NCI-H1105 treated with DMSO at 0.1 percent for 48 hours (cell line): ENCODE measurements around the gene MARK3.
"Not testable (repeated sequence)": the region's sequence is repeated elsewhere in the genome, so short reads cannot be mapped to it uniquely, and the experiment has no call there.

Experiments used
- DNase-seq: peaks from one replicate; lab custom pipeline; 2025; lab: John Stamatoyannopoulos, UW

The MARK3 gene

DNA sequence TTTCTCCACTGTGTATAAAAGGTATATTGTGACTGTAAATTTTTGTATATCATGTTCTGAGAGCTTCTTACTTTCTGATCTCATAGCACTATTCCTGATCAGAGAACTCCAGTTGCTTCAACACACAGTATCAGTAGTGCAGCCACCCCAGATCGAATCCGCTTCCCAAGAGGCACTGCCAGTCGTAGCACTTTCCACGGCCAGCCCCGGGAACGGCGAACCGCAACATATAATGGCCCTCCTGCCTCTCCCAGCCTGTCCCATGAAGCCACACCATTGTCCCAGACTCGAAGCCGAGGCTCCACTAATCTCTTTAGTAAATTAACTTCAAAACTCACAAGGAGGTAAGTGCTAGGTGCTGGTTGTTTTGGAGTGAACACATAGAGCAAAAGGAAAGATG lies 106.5 kb downstream of the MARK3 start:
- no peak for DNase-seq

DNA sequence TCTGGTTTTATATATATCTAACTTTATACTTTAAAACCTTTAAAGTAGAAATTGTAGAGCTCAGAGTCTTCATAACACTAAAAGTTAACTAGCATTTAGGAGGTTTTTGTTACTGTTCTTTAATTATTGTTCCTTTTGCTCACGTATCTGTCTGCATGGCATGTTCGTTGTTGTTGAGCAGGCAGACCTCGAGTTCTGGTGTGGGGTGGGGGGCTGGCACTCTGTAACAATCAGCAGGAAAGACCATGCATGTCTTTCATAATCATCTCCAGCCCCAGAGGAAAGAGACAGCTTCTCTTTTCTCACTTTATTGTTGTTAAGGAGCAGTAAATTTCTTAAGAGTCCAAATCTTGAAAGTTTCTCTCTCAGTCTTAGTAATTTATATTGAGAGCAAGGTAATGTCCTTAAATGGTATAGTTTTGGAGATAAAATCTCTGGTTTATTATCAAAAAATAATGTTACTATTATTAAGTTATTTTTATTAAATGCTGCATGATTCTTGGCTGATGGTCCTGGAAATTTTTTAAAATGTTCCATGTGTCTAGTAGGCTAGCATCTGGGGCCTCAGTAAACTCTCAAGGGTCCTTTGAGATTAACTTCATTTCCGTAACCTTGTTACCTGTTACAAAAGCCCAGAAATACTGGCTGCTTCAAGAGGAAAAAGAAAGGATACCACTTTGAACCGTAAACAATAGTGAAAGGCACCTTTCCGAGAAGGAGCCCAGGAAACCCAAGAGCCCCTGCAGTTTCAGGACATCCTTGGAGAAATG lies 107.1 kb downstream of the MARK3 start:
- no peak for DNase-seq

DNA sequence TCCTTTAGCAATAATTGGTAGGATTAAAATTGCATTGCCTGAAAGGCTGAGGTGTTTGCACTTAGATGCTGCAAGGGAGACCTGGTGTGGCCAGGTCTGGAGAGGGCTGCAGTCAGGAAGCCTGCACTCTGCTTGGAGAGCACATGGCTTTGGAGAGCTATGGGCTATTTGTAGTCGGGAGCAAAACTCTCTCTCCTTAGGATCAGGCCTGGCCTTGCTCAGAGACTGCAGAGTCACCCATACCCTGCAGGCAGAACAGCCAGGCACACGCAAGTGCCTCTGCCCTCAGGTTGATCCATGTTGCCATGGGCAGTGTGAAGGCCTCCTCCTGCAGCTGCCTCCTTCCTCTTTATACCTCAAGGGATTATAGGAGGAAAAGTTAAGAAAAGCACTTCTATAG lies 110.6 kb downstream of the MARK3 start:
- DNase-seq = no peak

DNA sequence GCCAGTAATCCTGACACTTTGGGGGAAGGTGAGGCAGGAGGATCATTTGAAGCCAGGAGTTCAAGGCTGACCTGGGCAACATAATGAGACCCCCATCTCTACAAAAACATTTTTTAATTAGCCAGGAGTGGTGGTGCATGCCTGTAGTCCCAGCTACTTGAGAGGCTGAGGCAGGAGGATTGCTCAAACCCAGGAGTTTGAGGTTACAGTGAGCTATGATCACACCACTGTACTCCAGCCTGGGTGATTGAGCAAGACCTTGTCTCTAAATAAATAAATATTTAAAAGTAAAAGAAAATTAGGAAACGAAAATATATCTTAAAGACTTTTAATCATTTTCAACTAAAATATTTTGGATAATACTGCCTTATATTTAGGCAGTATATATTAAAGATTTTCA lies 111.6 kb downstream of the MARK3 start:
- DNase-seq = no peak

DNA sequence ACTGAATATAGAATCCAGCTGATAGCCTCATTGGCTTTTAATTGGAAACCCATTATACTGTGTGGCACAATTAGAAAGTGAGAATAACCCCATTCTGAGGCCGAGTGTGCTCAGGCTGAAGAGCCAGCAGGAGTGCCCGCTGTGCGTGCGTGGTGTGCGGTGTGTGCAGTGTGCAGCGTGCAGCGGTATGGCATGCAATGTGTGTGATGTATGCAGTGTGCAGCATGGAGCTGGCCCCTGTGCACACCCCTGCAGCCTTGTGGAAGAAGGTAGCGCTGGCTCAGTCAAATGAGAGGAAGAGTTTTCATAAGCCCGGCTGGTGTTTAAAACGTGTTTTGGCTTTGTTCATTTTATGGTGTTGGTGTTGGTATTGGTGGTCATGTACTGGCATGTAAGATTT lies 114.5 kb downstream of the MARK3 start:
- DNase-seq = no peak

DNA sequence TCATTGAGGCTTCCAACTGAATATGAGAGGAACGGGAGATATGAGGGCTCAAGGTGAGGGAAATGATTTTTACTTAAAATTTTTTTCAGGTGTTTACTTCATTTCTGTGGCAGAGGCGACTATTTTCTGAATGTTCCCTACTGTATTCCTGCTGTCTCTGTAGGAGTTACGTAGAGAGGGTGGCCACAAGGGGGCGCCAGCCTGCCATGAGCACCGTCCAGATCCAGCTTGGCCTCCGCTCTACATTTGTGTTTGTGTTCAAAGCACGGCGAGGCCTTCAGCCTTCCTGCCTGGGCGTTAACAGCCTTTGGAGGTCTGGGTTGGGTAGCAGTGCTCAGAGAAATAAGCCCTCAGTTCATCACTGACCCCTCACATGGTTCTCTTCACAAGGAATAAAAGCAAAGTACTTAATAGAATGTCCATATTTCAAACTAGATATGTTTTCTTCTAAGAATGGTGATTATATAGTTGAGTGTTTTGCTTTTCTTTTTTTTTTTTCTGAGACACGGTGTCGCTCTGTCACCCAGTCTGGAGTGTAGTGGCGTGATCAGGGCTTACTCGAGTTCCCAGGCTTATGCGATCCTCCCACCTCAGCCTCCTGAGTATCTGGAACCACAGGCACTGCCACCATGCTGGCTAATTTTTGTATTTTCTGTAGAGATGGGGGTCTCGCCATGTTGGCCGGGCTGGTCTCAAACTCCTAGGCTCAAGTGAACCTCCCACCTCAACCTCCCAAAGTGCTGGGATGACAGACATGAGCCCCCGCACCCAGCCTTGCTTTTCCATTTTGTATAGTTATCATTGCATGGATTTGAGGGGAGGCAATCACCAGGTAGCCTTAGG lies 115.2 kb downstream of the MARK3 start:
- DNase-seq = peak; percentile 83

DNA sequence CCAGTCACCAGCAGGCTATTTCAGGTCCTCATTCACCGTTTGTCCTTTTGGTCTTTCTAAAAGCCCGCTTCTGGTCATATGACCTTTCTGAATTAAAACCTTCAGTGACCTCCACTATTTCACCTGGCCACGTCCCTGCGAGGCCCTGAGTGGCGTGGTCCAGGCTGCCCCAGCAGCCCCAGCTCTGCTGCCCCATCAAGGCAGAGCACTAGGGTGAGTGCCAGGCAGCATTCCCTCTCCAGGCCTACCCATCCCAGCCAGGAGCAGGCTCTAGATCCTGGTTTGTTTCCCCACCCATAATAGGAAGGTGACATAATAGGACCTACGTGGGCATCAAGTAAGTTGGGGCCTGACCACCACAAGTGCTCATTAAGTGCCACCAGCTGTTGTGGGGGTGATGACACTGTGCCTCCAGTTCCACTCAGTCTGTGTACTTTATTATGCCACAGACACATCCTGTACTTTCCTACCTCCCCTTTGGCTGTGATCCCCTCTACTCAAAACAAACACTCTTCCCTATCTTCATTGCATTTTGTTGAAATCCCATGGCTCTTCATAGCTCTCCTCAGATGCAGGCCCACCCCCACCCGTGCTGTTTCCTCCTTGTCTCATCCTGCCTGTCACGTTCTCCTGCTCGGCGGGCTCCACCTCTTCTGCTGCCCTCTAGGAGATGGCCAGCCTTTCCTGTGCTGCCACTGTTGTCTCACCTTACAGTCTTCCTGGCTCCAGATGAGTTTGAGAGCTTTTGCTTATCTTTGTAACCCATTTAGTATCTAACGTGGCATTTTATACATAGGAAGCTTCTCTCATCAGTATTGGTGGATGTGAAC lies 116.0 kb downstream of the MARK3 start:
- DNase-seq = no peak

DNA sequence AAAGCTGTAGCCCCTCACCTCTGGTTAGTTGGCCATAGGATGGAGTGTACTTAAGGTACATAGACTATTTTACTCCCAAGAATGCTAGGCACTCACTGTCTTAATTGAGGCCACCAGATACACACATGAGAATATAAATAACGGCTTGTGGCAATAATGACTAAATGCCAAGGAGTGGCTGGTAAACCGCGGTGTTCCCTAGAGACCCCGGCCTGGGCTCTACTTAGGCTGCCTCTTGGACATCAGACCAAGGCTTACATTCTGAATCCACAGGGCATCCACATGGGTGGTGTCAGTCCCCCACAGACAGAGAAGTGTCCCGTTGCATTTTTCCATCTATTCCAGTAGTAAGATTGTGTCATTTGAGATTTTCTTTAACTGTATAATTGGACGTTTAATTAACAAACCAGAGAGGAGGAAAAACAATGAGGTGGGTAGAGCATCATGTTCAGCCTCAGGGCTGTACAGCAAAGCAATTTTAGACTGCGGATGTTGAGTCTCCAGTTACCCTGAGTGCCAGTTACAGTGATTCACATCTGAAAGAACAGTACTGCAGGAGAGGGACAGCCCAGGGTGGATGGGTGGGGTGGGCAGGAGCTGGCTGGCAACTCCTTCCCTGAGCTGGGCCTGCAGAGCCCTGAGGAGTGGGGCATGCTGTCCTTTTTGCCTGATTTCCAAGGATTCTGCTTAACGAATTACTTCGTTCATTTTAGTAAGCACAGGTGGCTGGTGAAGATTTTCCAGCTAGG lies 116.9 kb downstream of the MARK3 start:
- DNase-seq = no peak

DNA sequence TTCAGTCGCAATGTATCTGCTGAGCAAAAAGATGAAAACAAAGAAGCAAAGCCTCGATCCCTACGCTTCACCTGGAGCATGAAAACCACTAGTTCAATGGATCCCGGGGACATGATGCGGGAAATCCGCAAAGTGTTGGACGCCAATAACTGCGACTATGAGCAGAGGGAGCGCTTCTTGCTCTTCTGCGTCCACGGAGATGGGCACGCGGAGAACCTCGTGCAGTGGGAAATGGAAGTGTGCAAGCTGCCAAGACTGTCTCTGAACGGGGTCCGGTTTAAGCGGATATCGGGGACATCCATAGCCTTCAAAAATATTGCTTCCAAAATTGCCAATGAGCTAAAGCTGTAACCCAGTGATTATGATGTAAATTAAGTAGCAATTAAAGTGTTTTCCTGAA lies 117.7 kb downstream of the MARK3 start:
- no peak for DNase-seq

DNA sequence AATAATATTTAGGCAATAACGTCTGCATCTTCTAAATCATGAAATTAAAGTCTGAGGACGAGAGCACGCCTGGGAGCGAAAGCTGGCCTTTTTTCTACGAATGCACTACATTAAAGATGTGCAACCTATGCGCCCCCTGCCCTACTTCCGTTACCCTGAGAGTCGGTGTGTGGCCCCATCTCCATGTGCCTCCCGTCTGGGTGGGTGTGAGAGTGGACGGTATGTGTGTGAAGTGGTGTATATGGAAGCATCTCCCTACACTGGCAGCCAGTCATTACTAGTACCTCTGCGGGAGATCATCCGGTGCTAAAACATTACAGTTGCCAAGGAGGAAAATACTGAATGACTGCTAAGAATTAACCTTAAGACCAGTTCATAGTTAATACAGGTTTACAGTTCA lies 118.1 kb downstream of the MARK3 start:
- no peak for DNase-seq

DNA sequence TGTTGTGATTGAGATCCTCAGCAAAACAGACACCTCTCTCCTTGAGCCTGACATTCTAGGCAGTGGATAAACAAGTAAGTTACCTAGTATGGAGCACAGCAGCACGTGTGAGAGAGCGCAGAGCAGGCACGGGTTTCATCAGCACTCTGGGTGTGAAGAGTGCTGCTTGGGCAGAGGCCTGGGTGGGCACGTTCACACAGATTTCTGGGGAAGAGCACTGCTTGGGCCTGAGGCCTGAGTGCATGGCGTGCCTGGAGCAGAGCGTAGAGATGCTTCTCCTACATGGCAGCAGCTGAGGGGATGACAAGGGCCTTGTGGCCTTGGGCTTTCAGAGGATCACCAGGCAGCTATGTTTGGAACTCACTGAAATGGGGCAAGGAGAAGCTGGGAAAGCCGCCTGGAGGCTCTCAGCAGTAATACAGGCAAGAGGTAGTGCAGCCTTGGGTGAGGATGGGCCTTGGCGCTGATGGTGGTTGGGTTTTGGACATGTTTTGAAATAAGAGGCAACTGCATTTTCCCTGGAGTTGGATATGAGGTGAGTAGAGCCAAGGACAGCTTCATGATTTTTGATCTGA lies 119.9 kb downstream of the MARK3 start:
- no peak for DNase-seq

DNA sequence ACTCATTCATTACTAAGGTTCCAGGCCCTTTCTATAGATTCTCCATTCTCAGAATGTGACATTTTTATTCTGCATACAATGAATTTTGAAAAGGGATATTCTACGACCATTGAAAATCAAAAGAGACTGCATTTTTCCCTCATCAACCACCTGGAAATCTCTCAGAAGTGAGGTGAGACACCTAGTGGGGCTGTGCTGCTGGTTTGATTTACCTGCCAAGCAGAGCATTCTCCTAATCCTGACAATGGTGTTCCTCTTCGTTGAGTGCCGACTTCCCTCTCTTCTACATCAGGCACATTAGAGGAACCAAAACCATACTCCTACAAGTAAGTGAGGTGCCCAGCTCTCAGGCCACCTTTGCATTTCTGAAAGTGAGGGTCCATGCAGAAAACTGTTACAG lies 122.5 kb downstream of the MARK3 start:
- no peak for DNase-seq

DNA sequence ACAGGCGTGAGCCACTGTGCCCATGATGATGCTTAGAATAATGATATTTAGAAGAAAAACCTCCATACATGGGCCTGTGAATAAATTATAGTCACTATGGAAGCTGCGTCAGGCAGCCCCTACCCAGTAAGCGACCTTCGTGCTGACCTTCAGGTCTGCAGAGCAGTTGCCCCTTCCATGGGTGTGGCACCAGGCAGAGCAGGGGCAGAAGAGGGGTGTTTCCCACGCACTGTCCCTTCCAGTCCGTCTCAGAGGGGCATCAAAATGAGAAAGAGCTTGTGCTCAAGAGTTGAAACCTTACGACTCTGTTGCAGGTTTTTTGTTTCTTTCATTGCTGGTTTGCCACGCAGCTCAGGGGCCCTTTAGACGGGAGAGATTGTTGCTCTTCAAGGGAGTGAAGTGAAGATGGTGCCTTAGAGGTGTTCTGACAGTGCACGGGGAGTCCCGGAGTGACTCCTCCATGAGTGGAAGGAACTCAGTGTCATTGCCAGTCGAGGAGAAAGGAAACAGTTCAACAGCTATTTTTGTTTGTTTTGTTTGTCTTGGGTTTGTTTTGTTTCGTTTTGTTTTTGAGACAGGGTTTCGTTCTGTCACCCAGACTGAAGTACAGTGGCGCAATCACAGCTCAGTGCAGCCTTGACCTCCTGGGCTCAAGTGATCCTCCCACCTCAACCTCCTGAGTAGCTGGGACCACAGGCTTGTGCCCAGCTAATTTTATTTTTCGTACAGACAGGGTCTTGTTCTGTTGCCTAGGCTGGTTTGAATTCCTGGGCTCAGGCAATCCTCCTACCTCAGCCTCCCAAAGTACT lies 123.5 kb downstream of the MARK3 start:
- no peak for DNase-seq

DNA sequence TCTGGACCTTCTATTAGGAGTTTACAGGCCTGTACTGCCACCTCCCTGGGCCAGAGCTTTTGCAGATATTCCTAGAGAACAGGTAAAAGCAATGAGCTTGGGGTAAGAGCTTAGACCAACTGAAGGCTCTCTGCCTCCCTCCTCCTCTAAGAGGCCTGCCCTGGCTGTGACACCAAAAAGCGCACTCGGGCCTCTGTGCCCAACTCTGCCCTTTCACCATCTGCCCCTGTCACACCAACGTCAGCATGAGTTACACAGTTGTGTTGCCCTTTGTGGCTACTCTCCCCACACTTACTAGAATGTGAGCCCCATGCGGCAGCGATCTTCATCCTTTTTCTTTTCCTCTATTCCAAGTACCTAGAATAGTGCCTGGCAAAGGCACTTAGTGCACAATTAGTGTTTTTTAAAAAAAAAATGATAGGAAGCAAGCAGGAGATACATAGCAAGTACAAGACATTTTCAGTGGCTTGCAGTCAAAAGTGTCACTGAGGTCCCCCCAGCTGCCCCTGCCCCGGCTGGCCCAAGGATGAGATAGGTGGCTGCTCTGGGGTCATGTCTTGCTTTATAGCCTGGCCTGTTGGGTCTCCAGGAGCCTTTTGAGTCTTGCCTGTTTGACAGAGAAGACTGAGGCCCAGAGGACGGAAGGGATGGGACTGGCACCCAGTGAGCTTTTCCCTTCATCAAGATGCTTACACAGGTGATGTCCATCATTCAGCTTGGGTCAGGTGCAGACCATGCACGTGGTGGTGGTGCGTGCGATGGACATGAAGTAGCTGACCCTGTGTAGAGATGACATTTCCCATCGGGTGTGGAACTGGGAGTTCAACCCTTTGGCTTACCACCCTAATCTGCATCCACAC lies 124.9 kb downstream of the MARK3 start:
- no peak for DNase-seq

DNA sequence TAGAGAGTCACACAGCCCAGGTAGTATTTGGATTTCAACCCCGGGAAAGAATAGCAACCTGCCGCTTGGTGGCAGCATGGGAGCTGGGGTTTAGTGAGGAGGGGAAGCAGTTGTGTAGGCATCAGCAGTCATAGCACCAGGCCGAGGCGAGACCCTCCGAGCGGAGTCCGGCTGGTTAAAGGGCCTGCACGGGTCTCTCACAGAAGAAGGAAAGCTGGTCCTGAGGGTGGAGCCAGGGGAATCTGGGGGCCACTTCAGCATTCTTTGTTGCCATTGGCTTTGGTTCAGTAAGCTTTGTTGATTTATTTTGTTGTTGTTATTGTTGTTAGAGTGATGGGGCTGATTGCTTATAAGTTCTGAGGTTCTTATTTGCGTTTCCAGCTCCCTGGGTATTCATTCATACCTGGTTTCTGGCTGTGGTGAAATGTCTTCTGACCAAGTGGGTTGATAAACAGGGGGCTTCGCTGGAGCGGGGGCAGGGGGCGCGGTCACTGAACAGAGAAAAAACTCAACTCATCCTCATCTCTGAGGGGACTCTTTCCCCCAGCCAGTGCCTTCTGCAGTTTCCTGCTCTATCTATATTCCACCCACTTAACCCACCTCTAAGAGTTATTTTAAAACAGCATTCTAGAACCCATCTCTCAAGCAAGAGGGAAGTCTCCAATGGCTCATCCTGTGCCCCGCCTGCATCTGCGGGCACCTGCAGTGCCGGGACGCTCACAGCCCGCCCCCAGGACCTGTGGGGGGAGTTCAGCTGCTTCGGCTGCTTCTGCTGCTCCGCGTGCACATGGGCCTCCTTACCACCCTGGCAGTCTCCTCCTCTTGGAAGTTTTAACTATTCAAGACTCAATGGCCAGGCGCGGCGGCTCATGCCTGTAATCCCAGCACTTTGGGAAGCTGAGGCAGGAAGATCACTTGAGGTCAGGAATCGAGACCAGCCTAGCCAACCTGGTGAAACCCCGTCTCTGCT lies 125.8 kb downstream of the MARK3 start:
- DNase-seq = no peak

DNA sequence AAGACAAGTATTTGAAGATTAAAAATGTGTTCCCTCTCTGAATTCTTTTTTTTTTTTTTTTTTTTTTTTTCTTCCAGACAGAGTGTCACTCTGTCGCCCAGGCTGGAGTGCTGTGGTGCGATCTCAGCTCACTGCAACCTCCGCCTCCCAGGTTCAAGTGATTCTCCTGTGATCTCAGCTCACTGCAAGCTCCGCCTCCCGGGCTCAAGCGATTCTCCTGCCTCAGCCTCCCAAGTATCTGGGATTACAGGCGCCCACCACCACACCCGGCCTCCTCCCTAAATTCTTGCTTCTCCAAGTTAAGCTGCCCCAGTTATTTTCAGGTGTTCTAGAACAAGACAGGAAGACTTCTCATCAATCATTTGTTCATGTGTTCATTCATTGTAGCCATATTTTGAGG lies 127.0 kb downstream of the MARK3 start:
- DNase-seq = not testable (repeated sequence)

DNA sequence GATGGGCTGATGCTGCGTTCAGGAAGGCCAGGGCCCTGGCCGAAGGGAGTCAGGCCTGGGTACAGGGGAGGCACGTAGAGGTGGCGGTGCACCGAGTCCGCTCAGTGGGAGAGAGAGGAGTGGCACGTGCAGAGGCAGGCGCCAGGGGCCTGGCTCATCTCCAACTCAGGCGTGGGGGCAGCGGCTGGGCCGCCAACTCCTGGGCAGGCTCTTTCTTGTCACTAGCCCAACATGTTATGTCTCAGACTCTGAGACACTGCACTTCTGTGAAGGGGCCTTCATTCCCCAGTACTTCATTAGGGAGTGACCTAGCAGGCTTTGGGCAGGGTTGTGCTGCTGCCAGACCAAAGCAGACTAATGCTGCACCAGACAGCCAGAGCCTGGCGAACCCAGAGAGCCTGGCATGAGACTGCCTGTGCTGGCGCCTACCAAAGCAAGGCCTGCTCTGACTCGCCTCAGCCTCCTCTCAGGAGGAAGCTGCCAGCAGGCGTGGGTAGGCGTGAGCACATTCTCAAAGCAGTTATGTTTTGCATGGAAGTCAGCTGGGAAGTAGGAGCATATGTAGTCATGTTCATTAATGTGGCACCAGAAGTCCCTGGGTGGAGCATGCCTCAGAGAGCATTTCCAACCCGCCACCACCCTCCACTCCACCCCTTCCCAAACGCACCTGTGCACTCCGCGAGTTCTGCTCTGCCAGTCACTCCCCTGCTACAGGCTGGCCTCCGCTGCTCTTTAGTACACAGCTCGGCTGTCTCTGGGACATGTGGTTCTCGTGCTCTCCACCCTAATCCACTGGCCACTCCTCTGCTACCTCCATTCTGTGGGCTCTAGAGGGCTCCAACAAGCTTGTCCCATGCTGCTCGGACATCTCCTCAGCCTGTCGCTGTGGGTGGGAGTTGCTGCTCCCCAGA lies 127.7 kb downstream of the MARK3 start:
- peak; percentile 94 for DNase-seq
